Caco-2 (cell line): Measurements from ENCODE around the gene MED8. TPM values are rescaled to one million over a fixed set of nuclear protein-coding genes. Genes with fewer than 3 reads are reported as not detected.

Experiments used
- BruUV-seq: library from RNA; stranded (reverse); fragments of 400-500 nt; replicated peaks from 2 replicates; lab custom pipeline; 2021; lab: Mats Ljungman, UMichigan
- CTCF ChIA-PET: fragments of 300-600 bp; sonication (Branson Sonifier 250); formaldehyde crosslinking; loops from one replicate; lab custom pipeline; 2022; ENCODE audit warnings: antibody characterized with exemption; lab: Charles Lee
- POLR2A ChIA-PET: fragments of 300-600 bp; sonication (Branson Sonifier 250); formaldehyde crosslinking; loops from one replicate; lab custom pipeline; 2022; ENCODE audit warnings: antibody characterized with exemption; lab: Charles Lee
- DNase-seq, 2 experiments: peaks; one replicate each; pipeline versions ENCODE4 v3.0.0 to v3.0.0-alpha.2; 2020 to 2022
- H3K27me3 ChIP-seq: replicated peaks from 2 replicates; pipeline ENCODE4 v1.6.0; 2011; ENCODE audit warnings: low read length; ENCODE audit not compliant: control insufficient read depth, insufficient read depth
- H3K36me3 ChIP-seq: 2 replicates; pipeline ENCODE4 v1.5.1; 2011; ENCODE audit warnings: low read length; ENCODE audit not compliant: control insufficient read depth, insufficient read depth
- H3K4me1 ChIP-seq: fragments of 250-450 bp; sonication (Bioruptor Pico); 2 replicates; pipeline ENCODE4 v1.5.1; 2020; ENCODE audit warnings: mild to moderate bottlenecking
- H3K4me3 ChIP-seq: 2 replicates; pipeline ENCODE4 v1.5.1; 2011; ENCODE audit warnings: low read depth, mild to moderate bottlenecking, control low read depth, low read length
- H3K9me3 ChIP-seq: fragments of 250-450 bp; sonication (Bioruptor Pico); 2 replicates; pipeline ENCODE4 v1.5.1; 2020; ENCODE audit warnings: mild to moderate bottlenecking, moderate library complexity
- H3K27ac Mint-ChIP-seq: one replicate; pipeline ENCODE4 v1.8.0; 2022; ENCODE audit warnings: mixed read lengths; ENCODE audit not compliant: unreplicated experiment
- H3K27me3 Mint-ChIP-seq: one replicate; pipeline ENCODE4 v1.8.0; 2022; ENCODE audit warnings: mixed read lengths; ENCODE audit not compliant: insufficient read depth, unreplicated experiment
- H3K36me3 Mint-ChIP-seq: one replicate; pipeline ENCODE4 v1.8.0; 2022; ENCODE audit warnings: mild to moderate bottlenecking, mixed read lengths; ENCODE audit not compliant: insufficient read depth, unreplicated experiment
- H3K4me1 Mint-ChIP-seq: one replicate; pipeline ENCODE4 v1.8.0; 2022; ENCODE audit warnings: low read depth, mixed read lengths; ENCODE audit not compliant: unreplicated experiment
- H3K4me3 Mint-ChIP-seq: one replicate; pipeline ENCODE4 v1.8.0; 2022; ENCODE audit warnings: mild to moderate bottlenecking, moderate library complexity, mixed read lengths; ENCODE audit not compliant: unreplicated experiment
- H3K9me3 Mint-ChIP-seq: one replicate; pipeline ENCODE4 v1.8.0; 2022; ENCODE audit warnings: mixed read lengths; ENCODE audit not compliant: unreplicated experiment
- CTCF ChIP-seq, 2 experiments: fragments of 200-600 bp in 1 of 2; IDR thresholded peaks; 1 replicate in 1 of 2; 2 replicates in 1 of 2; pipeline versions ENCODE4 v1.5.1 to v1.8.0; 2011 to 2022; ENCODE audit warnings: antibody characterized with exemption in 1 of 2, control low read depth in 1 of 2, inconsistent platforms in 1 of 2, low read depth in 1 of 2, low read length in 1 of 2, mild to moderate bottlenecking in 1 of 2, moderate library complexity in 1 of 2; ENCODE audit not compliant: insufficient read depth in 1 of 2, severe bottlenecking in 1 of 2, unreplicated experiment in 1 of 2
- intact Hi-C: fragments of 100-400 bp; cut with micrococcal nuclease; formaldehyde crosslinking; loops from one replicate; pipeline ENCODE4 v1.10.0; 2022; ENCODE audit not compliant: unreplicated experiment
- total RNA-seq: library from RNA; stranded (reverse); gene quantifications from 2 replicates; pipeline ENCODE4 v1.2.3, GENCODE V29; 2022

The MED8 gene
- total RNA-seq, 1 experiment from 2014 or later: 35.8 TPM

- H3K4me1 ChIP-seq: no peaks in the 10 kb centered on the region
- no peaks in the 10 kb centered on the region for H3K9me3 ChIP-seq
- DNase-seq: no peak
- intact Hi-C loops: no loop called here
- no peak for TF ChIP-seq CTCF (IDR thresholded peaks at IDR 0.05; ENCODE audit: insufficient read depth in 1 of 2, low read depth in 1 of 2, low read length in 1 of 2, severe bottlenecking in 1 of 2, unreplicated experiment in 1 of 2)
- Mint-ChIP-seq H3K27me3 (no peaks in the 10 kb centered on the region), H3K4me1 (no peaks in the 10 kb centered on the region), H3K27ac (no peak overlapping the region), H3K9me3 (no peaks in the 10 kb centered on the region), H3K4me3 (no peak overlapping the region), H3K36me3 (peaks cover 17% of the 10 kb centered on the region)
- no peaks in the 10 kb centered on the region for H3K27me3 ChIP-seq
- CTCF ChIA-PET: no interaction called here
- BruUV-seq: no TSS peak
- H3K4me3 ChIP-seq: no peak overlapping the region
- POLR2A ChIA-PET: no interaction called here
- H3K36me3 ChIP-seq: peaks cover 2% of the 10 kb centered on the region
Observed at GRCh38 chr1:43426221-43426620, 36.6 kb upstream of the MED8 start.

GRCh38 chr1:43425045-43425444 lies 35.4 kb upstream of the MED8 start:
- TF ChIP-seq CTCF (IDR thresholded peaks at IDR 0.05; ENCODE audit: insufficient read depth in 1 of 2, low read depth in 1 of 2, low read length in 1 of 2, severe bottlenecking in 1 of 2, unreplicated experiment in 1 of 2): no peak
- CTCF ChIA-PET: no interaction called here
- no peaks in the 10 kb centered on the region for H3K9me3 ChIP-seq
- no peaks in the 10 kb centered on the region for H3K27me3 Mint-ChIP-seq
- H3K36me3 Mint-ChIP-seq: peaks cover 12% of the 10 kb centered on the region
- intact Hi-C loops: no loop called here
- H3K4me1 Mint-ChIP-seq: no peaks in the 10 kb centered on the region
- H3K4me3 Mint-ChIP-seq: no peak overlapping the region
- H3K27me3 ChIP-seq: no peaks in the 10 kb centered on the region
- H3K27ac Mint-ChIP-seq: no peak overlapping the region
- no peak for DNase-seq
- H3K4me3 ChIP-seq: no peak overlapping the region
- no peaks in the 10 kb centered on the region for H3K9me3 Mint-ChIP-seq
- peaks cover 2% of the 10 kb centered on the region for H3K36me3 ChIP-seq
- POLR2A ChIA-PET: no interaction called here
- BruUV-seq: no TSS peak
- H3K4me1 ChIP-seq: no peaks in the 10 kb centered on the region

- H3K36me3 ChIP-seq: peaks cover 2% of the 10 kb centered on the region
- H3K4me3 ChIP-seq: no peak overlapping the region
- no peaks in the 10 kb centered on the region for H3K9me3 Mint-ChIP-seq
- H3K9me3 ChIP-seq: no peaks in the 10 kb centered on the region
- CTCF ChIA-PET: no interaction called here
- peaks cover 6% of the 10 kb centered on the region for H3K36me3 Mint-ChIP-seq
- no peak overlapping the region for H3K27ac Mint-ChIP-seq
- H3K27me3 Mint-ChIP-seq: no peaks in the 10 kb centered on the region
- H3K4me3 Mint-ChIP-seq: no peak overlapping the region
- POLR2A ChIA-PET: interaction anchor here (0.6 kb wide), 1 partner anchor 35 kb away, joined by 3 read pairs; the partner anchor contains the start of gene MED8
- no peaks in the 10 kb centered on the region for H3K4me1 ChIP-seq
- no peak for TF ChIP-seq CTCF (IDR thresholded peaks at IDR 0.05; ENCODE audit: insufficient read depth in 1 of 2, low read depth in 1 of 2, low read length in 1 of 2, severe bottlenecking in 1 of 2, unreplicated experiment in 1 of 2)
- H3K4me1 Mint-ChIP-seq: no peaks in the 10 kb centered on the region
- DNase-seq: no peak
- intact Hi-C loops: no loop called here
- H3K27me3 ChIP-seq: no peaks in the 10 kb centered on the region
- BruUV-seq: no TSS peak
Observed at GRCh38 chr1:43423672-43424550, 34.3 kb upstream of the MED8 start.
